WERI-Rb-1 (cell line): ENCODE measurements around the gene IFT27.

Experiments used
- DNase-seq: peaks from one replicate; pipeline ENCODE4 v3.0.0-alpha.2; 2020
- H3K27ac ChIP-seq: fragments of 250-450 bp; sonication (Bioruptor Pico); 2 replicates; pipeline ENCODE4 v1.5.1; 2020; ENCODE audit warnings: mild to moderate bottlenecking, moderate library complexity
- H3K27me3 ChIP-seq: fragments of 250-450 bp; sonication (Bioruptor Pico); 2 replicates; pipeline ENCODE4 v1.5.1; 2021; ENCODE audit warnings: mild to moderate bottlenecking, low read depth, moderate library complexity; ENCODE audit not compliant: insufficient read depth, severe bottlenecking
- H3K36me3 ChIP-seq: fragments of 250-450 bp; sonication (Bioruptor Pico); 2 replicates; pipeline ENCODE4 v1.5.1; 2020; ENCODE audit warnings: mild to moderate bottlenecking, moderate library complexity
- H3K4me3 ChIP-seq: 2 replicates; pipeline ENCODE4 v1.5.1; 2011; ENCODE audit warnings: low read depth, mild to moderate bottlenecking, control low read depth, low read length
- H3K9me3 ChIP-seq: fragments of 250-450 bp; sonication (Bioruptor Pico); 2 replicates; pipeline ENCODE4 v1.5.1; 2021; ENCODE audit warnings: mild to moderate bottlenecking, moderate library complexity; ENCODE audit not compliant: severe bottlenecking
- TF ChIP-seq, protein P1 (sequence below): IDR thresholded peaks from 2 replicates; pipeline ENCODE4 v1.5.1; 2011; ENCODE audit warnings: low read depth, mild to moderate bottlenecking, control low read depth, inconsistent platforms, low read length

The IFT27 gene

DNA sequence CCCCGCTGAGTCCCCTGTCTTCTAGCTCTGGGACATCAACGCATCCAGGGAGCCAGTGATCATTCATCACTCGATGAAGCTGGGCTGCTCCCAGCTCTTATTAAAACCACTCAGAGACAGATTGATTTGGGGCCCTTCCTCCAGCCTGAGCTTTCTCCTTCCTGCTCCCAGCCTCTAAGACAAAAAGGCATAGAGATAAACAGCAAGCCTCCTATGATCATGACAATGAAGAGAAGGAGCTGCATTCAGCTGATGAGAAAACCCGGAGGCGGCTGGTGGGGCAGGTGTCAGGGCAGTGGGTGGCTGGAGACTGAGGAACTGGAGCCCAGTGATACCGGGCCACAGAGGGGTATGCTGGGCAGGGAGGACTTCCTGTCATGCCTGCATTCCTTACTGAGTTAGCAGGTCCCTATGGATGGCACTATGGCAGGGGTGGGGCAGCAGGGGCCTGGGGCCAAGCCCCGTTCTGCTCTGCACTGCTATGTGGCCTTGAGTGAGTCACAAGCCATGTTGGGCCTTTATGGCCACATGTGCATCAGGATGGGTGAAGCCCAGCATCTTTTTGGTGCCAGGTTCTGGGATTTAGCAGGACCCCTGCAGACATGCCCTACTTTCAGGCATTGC lies 20.7 kb upstream of the IFT27 start:
- no peaks in the 10 kb centered on the region for H3K36me3 ChIP-seq
- H3K4me3 ChIP-seq, result no peak overlapping the region
- no peak overlapping the region for H3K27ac ChIP-seq
- H3K27me3 ChIP-seq, result peaks cover 65% of the 10 kb centered on the region
- DNase-seq, result no peak
- H3K9me3 ChIP-seq, result no peaks in the 10 kb centered on the region
- TF ChIP-seq, protein P1, sequence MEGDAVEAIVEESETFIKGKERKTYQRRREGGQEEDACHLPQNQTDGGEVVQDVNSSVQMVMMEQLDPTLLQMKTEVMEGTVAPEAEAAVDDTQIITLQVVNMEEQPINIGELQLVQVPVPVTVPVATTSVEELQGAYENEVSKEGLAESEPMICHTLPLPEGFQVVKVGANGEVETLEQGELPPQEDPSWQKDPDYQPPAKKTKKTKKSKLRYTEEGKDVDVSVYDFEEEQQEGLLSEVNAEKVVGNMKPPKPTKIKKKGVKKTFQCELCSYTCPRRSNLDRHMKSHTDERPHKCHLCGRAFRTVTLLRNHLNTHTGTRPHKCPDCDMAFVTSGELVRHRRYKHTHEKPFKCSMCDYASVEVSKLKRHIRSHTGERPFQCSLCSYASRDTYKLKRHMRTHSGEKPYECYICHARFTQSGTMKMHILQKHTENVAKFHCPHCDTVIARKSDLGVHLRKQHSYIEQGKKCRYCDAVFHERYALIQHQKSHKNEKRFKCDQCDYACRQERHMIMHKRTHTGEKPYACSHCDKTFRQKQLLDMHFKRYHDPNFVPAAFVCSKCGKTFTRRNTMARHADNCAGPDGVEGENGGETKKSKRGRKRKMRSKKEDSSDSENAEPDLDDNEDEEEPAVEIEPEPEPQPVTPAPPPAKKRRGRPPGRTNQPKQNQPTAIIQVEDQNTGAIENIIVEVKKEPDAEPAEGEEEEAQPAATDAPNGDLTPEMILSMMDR, result no peak

DNA sequence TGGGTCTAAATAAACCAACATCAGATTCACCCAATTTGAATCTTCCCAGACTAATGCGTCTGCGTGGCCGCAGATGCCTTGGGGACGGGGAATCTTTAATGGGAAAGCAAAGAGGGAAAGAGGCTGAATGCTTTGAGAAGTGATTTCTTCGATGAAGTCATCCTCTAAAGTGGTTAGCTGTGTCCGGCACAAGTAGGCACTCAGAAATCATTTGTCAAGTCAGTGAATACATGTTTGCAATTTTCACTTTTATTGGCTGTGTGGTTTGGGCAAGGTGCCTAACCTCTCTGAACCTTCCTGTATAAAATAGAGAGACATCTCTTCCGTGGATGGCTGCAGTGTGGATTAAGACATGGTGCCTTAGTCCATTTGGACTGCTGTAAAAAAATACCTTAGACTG lies 19.7 kb upstream of the IFT27 start:
- Histone ChIP-seq H3K36me3 (no peaks in the 10 kb centered on the region), H3K9me3 (no peaks in the 10 kb centered on the region), H3K4me3 (no peak overlapping the region), H3K27me3 (peaks cover 64% of the 10 kb centered on the region), H3K27ac (no peak overlapping the region)
- no peak for DNase-seq
- TF ChIP-seq, protein P1, result no peak

DNA sequence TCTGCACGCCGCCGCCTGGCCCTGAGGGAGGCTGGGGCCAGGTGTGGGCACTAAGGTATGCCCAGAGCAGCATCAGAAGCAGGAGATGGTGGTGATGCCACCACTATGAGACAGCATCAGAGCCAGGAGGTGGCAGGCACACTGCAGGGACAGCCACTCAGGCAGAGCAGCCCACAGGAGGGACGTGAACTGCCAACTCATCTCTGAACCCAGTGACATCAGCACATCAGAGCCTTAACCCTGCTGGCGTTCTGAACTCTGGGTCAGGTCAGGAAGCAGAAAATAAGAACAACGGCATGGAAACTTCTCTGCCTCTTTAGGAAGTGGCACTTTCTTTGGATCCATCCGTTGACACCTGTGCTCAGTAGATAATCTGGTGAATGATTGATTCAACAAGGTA lies 14.7 kb upstream of the IFT27 start:
- no peaks in the 10 kb centered on the region for H3K9me3 ChIP-seq
- H3K4me3 ChIP-seq, result no peak overlapping the region
- H3K36me3 ChIP-seq, result no peaks in the 10 kb centered on the region
- no peak overlapping the region for H3K27ac ChIP-seq
- H3K27me3 ChIP-seq, result peaks cover 78% of the 10 kb centered on the region
- no peak for DNase-seq
- TF ChIP-seq, protein P1, result no peak

DNA sequence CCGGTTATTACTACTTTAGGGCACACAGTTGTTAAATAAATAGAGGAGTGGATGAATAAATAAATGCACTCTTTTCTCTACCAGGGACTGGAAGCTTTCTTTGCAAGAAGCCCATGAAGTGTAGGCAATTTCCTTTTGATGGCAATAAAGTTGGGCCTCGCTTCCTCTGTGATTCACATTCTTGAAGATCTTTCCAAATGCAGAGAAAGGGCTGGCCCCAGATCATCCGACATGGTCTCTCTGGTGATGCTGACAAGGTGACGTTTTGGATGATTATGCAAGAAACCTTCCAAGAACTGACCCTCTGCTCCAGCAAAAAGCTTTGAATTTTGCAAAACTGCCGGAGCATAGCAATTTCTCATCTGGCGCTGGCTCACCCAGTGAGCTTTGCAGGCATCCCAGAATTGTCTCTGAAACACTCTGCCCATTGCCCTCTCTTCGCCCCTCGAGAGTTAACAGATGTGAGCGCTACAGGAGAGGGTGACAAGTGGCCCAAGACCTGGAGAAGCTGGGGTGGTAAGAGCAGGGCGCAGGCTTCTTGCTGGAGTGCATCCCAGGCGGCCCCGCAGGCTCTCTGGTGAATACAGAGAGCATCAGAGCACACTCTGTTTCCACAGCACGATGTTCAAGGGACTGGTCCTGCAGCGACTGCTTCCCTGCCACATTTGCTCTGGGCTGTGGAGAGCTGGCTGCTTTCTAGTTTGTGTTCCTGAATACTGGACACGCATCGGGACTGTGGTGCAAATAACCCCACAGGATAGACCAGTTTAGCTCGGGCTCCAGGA lies 11.5 kb upstream of the IFT27 start:
- Histone ChIP-seq H3K36me3 (no peaks in the 10 kb centered on the region), H3K9me3 (no peaks in the 10 kb centered on the region), H3K27me3 (peaks cover 71% of the 10 kb centered on the region), H3K4me3 (no peak overlapping the region), H3K27ac (no peak overlapping the region)
- TF ChIP-seq, protein P1, result no peak
- DNase-seq, result no peak

DNA sequence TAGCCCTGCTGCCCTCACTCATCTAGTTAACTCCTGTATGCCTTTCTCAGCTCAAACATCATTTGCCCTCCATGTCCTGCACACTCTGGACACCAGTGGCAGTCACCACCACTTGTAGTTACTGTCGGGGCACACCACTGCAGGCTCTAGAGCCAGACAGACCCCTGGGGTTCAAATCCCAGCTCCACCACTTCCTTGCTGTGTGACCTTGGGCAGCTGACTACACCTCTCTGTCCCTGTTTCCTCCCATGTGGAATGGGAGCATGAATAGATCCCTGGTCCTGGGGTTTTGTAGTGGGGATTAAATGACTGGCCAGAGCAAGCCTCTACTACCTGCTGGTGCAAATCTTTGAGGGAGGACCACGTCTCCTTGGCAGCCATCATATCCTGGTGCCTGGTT lies 7.8 kb upstream of the IFT27 start:
- TF ChIP-seq, protein P1, result no peak
- Histone ChIP-seq H3K9me3 (no peaks in the 10 kb centered on the region), H3K27me3 (peaks cover 57% of the 10 kb centered on the region), H3K36me3 (no peaks in the 10 kb centered on the region), H3K4me3 (no peak overlapping the region), H3K27ac (no peak overlapping the region)
- no peak for DNase-seq
